Measurements from ENCODE around the gene NEDD4L.

The NEDD4L gene

DNA sequence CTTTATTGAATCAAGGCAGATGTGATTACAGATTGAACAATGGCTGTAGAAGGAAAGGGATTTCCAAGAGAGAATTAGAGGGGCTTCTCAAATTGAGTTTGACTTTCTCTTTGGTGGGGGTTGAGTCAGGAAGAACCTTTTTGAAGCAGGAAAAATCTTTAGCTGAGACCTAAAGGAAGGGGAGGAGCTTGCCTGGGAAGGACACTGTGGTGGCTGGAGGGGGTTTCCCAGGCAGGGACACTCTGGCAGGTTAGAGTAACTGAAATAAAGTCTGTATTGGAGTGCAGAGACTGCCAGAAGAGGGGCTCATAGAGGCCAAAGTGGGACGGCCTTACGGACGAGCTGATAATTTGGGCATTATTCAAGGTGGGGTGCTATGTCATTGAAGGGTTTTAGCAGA, 69.3 kb downstream of the NEDD4L start:
- H3K4ac ChIP-seq (ENCODE audit: low read length) = no peak overlapping the region
- H3K14ac ChIP-seq (ENCODE audit: low read length) = no peak overlapping the region
- no peak overlapping the region for H4K8ac ChIP-seq (ENCODE audit: low read depth, low read length)
- H4K91ac ChIP-seq (ENCODE audit: low read depth, low read length, poor library complexity) = no peak overlapping the region
- no peak overlapping the region for H3K4me3 ChIP-seq (ENCODE audit: low read length in 2 of 2)
- no peak overlapping the region for H2BK120ac ChIP-seq (ENCODE audit: low read depth, low read length)
- no peak overlapping the region for H3K23ac ChIP-seq (ENCODE audit: low read depth, low read length, poor library complexity)
- no peaks in the 10 kb centered on the region for H3K9me3 ChIP-seq (replicated peaks in 1 of 2; ENCODE audit: control insufficient read depth in 2 of 2, insufficient read depth in 1 of 2, low read depth in 1 of 2, low read length in 2 of 2)
- no peak overlapping the region for H2AFZ ChIP-seq (ENCODE audit: low read length)
- H3K4me2 ChIP-seq (ENCODE audit: insufficient read depth, low read length, poor library complexity, severe bottlenecking) = no peak overlapping the region
- H3K79me1 ChIP-seq (ENCODE audit: low read depth, low read length) = no peaks in the 10 kb centered on the region
- H3K18ac ChIP-seq (ENCODE audit: low read length) = no peak overlapping the region
- H2BK15ac ChIP-seq (ENCODE audit: low read length) = no peak overlapping the region
- H3K27ac ChIP-seq (replicated peaks; ENCODE audit: low read length) = no peak overlapping the region
- no peaks in the 10 kb centered on the region for H3K27me3 ChIP-seq (ENCODE audit: control insufficient read depth in 3 of 3, insufficient read depth in 3 of 3, low read depth in 1 of 3, low read length in 3 of 3)
- peaks cover 9 to 14% of the 10 kb centered on the region in 2 donors for H3K4me1 ChIP-seq (ENCODE audit: control insufficient read depth in 2 of 2, insufficient read depth in 1 of 2, low read depth in 1 of 2, low read length in 2 of 2)
- no peaks in the 10 kb centered on the region for H3K36me3 ChIP-seq (replicated peaks in 1 of 2; ENCODE audit: control insufficient read depth in 2 of 2, insufficient read depth in 2 of 2, low read length in 2 of 2)
- no peak overlapping the region for H2BK12ac ChIP-seq (ENCODE audit: low read length)
- H2AK5ac ChIP-seq (ENCODE audit: low read depth, low read length) = no peak overlapping the region
- WGBS, 2 donors (ENCODE audit: extremely low coverage in 2 of 2, insufficient read length in 2 of 2, insufficient replicate concordance in 1 of 2) = no CpG with 5 or more reads among the region's 3 CpGs
- no peak for DNase-seq (ENCODE audit: low spot score)
- H3K9ac ChIP-seq (ENCODE audit: low read depth, low read length, poor library complexity) = no peak overlapping the region
- no peak overlapping the region for H2BK5ac ChIP-seq (ENCODE audit: low read length)

DNA sequence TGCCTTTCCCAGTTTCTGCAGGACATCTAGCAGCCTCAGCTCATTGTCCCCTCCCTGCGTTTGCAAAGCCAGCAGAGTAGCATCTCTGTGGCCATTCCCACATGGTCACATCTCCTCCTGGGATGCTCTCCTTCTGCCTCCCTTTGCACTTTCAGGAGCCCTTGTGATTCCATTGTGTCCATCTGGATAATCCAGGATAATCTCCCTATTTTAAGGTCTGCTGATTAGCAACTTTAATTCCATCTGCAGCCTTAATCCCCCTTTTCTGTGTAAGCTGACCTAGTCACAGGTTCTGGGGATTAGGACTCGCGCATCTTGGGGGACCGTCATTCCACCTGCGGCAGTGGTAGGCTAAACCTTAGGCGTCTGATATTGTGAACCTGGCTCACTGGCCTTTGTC, 70.7 kb downstream of the NEDD4L start:
- Histone ChIP-seq H3K14ac (ENCODE audit: low read length) (no peak overlapping the region), H3K27ac (replicated peaks; ENCODE audit: low read length) (no peak overlapping the region), H3K27me3 (ENCODE audit: control insufficient read depth in 3 of 3, insufficient read depth in 3 of 3, low read depth in 1 of 3, low read length in 3 of 3) (no peaks in the 10 kb centered on the region), H2BK120ac (ENCODE audit: low read depth, low read length) (no peak overlapping the region), H3K4me1 (ENCODE audit: control insufficient read depth in 2 of 2, insufficient read depth in 1 of 2, low read depth in 1 of 2, low read length in 2 of 2) (peaks cover 11 to 20% of the 10 kb centered on the region in 2 donors), H3K18ac (ENCODE audit: low read length) (no peak overlapping the region), H3K36me3 (replicated peaks in 1 of 2; ENCODE audit: control insufficient read depth in 2 of 2, insufficient read depth in 2 of 2, low read length in 2 of 2) (no peaks in the 10 kb centered on the region), H4K8ac (ENCODE audit: low read depth, low read length) (no peak overlapping the region), H2BK5ac (ENCODE audit: low read length) (no peak overlapping the region), H3K4me3 (ENCODE audit: low read length in 2 of 2) (no peak overlapping the region), H3K79me1 (ENCODE audit: low read depth, low read length) (no peaks in the 10 kb centered on the region), H3K4ac (ENCODE audit: low read length) (no peak overlapping the region), H2BK12ac (ENCODE audit: low read length) (no peak overlapping the region), H3K9ac (ENCODE audit: low read depth, low read length, poor library complexity) (no peak overlapping the region), H2AFZ (ENCODE audit: low read length) (no peak overlapping the region), H3K9me3 (replicated peaks in 1 of 2; ENCODE audit: control insufficient read depth in 2 of 2, insufficient read depth in 1 of 2, low read depth in 1 of 2, low read length in 2 of 2) (no peaks in the 10 kb centered on the region), H2AK5ac (ENCODE audit: low read depth, low read length) (no peak overlapping the region), H3K4me2 (ENCODE audit: insufficient read depth, low read length, poor library complexity, severe bottlenecking) (no peak overlapping the region), H2BK15ac (ENCODE audit: low read length) (no peak overlapping the region), H4K91ac (ENCODE audit: low read depth, low read length, poor library complexity) (no peak overlapping the region), H3K23ac (ENCODE audit: low read depth, low read length, poor library complexity) (no peak overlapping the region)
- WGBS, 2 donors (ENCODE audit: extremely low coverage in 2 of 2, insufficient read length in 2 of 2, insufficient replicate concordance in 1 of 2) = no CpG with 5 or more reads among the region's 6 CpGs
- peak; percentile 20 for DNase-seq (ENCODE audit: low spot score)

DNA sequence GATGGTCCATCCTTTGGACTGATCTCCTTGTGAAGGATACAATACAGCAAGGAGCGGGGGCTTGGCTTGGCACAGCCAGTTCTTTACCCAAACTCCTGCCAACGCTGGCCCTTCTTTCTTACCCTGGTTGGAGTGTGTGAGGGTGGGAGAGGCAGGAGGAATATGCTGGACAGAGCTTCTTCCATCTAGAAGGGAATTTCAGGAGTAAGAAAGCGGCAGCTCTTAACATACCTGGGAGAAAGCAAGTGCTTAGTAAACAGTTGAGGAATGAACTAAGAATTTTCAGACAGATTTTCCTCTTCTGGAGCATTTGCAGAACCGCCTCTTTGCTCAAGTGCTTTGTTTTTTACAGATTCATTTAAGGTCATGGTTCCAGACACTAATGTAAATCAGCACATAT, 72.8 kb downstream of the NEDD4L start:
- Histone ChIP-seq H2AFZ (ENCODE audit: low read length) (no peak overlapping the region), H2BK12ac (ENCODE audit: low read length) (no peak overlapping the region), H3K23ac (ENCODE audit: low read depth, low read length, poor library complexity) (no peak overlapping the region), H2AK5ac (ENCODE audit: low read depth, low read length) (no peak overlapping the region), H3K79me1 (ENCODE audit: low read depth, low read length) (no peaks in the 10 kb centered on the region), H3K4ac (ENCODE audit: low read length) (no peak overlapping the region), H3K9ac (ENCODE audit: low read depth, low read length, poor library complexity) (no peak overlapping the region), H2BK15ac (ENCODE audit: low read length) (no peak overlapping the region), H4K91ac (ENCODE audit: low read depth, low read length, poor library complexity) (no peak overlapping the region), H2BK120ac (ENCODE audit: low read depth, low read length) (no peak overlapping the region), H3K4me2 (ENCODE audit: insufficient read depth, low read length, poor library complexity, severe bottlenecking) (no peak overlapping the region), H4K8ac (ENCODE audit: low read depth, low read length) (no peak overlapping the region), H3K27ac (replicated peaks; ENCODE audit: low read length) (no peak overlapping the region), H2BK5ac (ENCODE audit: low read length) (no peak overlapping the region), H3K4me3 (ENCODE audit: low read length in 2 of 2) (no peak overlapping the region), H3K36me3 (replicated peaks in 1 of 2; ENCODE audit: control insufficient read depth in 2 of 2, insufficient read depth in 2 of 2, low read length in 2 of 2) (no peaks in the 10 kb centered on the region), H3K4me1 (ENCODE audit: control insufficient read depth in 2 of 2, insufficient read depth in 1 of 2, low read depth in 1 of 2, low read length in 2 of 2) (peaks cover 11 to 12% of the 10 kb centered on the region in 2 donors), H3K18ac (ENCODE audit: low read length) (no peak overlapping the region), H3K9me3 (replicated peaks in 1 of 2; ENCODE audit: control insufficient read depth in 2 of 2, insufficient read depth in 1 of 2, low read depth in 1 of 2, low read length in 2 of 2) (no peaks in the 10 kb centered on the region), H3K27me3 (ENCODE audit: control insufficient read depth in 3 of 3, insufficient read depth in 3 of 3, low read depth in 1 of 3, low read length in 3 of 3) (no peaks in the 10 kb centered on the region), H3K14ac (ENCODE audit: low read length) (no peak overlapping the region)
- no peak for DNase-seq (ENCODE audit: low spot score)
- WGBS, 2 donors (ENCODE audit: extremely low coverage in 2 of 2, insufficient read length in 2 of 2, insufficient replicate concordance in 1 of 2) = no CpG with 5 or more reads among the region's 4 CpGs

DNA sequence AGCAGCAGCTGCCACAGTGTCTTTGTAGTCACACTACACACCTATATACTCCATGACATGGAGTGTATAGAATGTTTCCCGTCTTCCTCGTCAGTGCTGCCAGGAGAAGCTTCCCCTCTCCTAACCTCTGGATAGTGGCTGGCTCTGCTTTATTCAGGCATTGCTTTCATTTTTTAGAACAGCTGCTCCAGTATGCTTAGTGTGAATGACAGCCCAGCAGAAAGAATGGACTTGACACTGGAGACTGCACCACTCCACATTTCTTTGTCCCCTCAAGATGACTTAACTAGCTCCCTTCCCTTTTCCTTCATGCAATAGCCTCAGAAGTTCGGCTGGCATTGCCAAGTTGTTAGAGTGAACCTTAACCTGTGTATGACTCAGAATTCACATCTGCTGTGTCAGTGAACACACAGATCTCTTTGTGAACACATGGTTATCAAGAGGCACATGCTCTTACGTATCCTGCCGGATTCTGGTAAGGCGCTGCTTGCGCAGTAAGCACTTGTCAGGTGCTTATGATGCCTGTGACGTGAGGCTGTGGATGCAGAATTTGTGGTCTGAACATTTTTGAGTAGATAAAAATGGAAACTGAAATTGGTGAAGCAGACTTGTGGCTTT, 73.9 kb downstream of the NEDD4L start:
- H2AK5ac ChIP-seq (ENCODE audit: low read depth, low read length) = no peak overlapping the region
- no peak overlapping the region for H2BK15ac ChIP-seq (ENCODE audit: low read length)
- no peaks in the 10 kb centered on the region for H3K27me3 ChIP-seq (ENCODE audit: control insufficient read depth in 3 of 3, insufficient read depth in 3 of 3, low read depth in 1 of 3, low read length in 3 of 3)
- no peaks in the 10 kb centered on the region for H3K36me3 ChIP-seq (replicated peaks in 1 of 2; ENCODE audit: control insufficient read depth in 2 of 2, insufficient read depth in 2 of 2, low read length in 2 of 2)
- no peak for DNase-seq (ENCODE audit: low spot score)
- no peaks in the 10 kb centered on the region for H3K79me1 ChIP-seq (ENCODE audit: low read depth, low read length)
- no peak overlapping the region for H4K8ac ChIP-seq (ENCODE audit: low read depth, low read length)
- H3K18ac ChIP-seq (ENCODE audit: low read length) = no peak overlapping the region
- H3K14ac ChIP-seq (ENCODE audit: low read length) = no peak overlapping the region
- H4K91ac ChIP-seq (ENCODE audit: low read depth, low read length, poor library complexity) = no peak overlapping the region
- H2AFZ ChIP-seq (ENCODE audit: low read length) = no peak overlapping the region
- H3K23ac ChIP-seq (ENCODE audit: low read depth, low read length, poor library complexity) = no peak overlapping the region
- no peak overlapping the region for H2BK12ac ChIP-seq (ENCODE audit: low read length)
- no peak overlapping the region for H2BK120ac ChIP-seq (ENCODE audit: low read depth, low read length)
- no peaks in the 10 kb centered on the region for H3K9me3 ChIP-seq (replicated peaks in 1 of 2; ENCODE audit: control insufficient read depth in 2 of 2, insufficient read depth in 1 of 2, low read depth in 1 of 2, low read length in 2 of 2)
- no peak overlapping the region for H3K4me3 ChIP-seq (ENCODE audit: low read length in 2 of 2)
- peaks cover 11 to 12% of the 10 kb centered on the region in 2 donors for H3K4me1 ChIP-seq (ENCODE audit: control insufficient read depth in 2 of 2, insufficient read depth in 1 of 2, low read depth in 1 of 2, low read length in 2 of 2)
- no peak overlapping the region for H3K4me2 ChIP-seq (ENCODE audit: insufficient read depth, low read length, poor library complexity, severe bottlenecking)
- WGBS, 2 donors (ENCODE audit: extremely low coverage in 2 of 2, insufficient read length in 2 of 2, insufficient replicate concordance in 1 of 2) = no CpG with 5 or more reads among the region's 8 CpGs
- H2BK5ac ChIP-seq (ENCODE audit: low read length) = no peak overlapping the region
- no peak overlapping the region for H3K9ac ChIP-seq (ENCODE audit: low read depth, low read length, poor library complexity)
- no peak overlapping the region for H3K4ac ChIP-seq (ENCODE audit: low read length)
- H3K27ac ChIP-seq (replicated peaks; ENCODE audit: low read length) = no peak overlapping the region

Measured in neuronal stem cell (in vitro differentiated cells).